NOMO-1 treated with DMSO at 0.1 percent for 48 hours (cell line): ENCODE measurements around the gene SH3BGRL.

Experiments
- DNase-seq: peaks from one replicate; lab custom pipeline; 2025; ENCODE audit not compliant: unreplicated experiment; lab: John Stamatoyannopoulos, UW

Gene SH3BGRL

DNA sequence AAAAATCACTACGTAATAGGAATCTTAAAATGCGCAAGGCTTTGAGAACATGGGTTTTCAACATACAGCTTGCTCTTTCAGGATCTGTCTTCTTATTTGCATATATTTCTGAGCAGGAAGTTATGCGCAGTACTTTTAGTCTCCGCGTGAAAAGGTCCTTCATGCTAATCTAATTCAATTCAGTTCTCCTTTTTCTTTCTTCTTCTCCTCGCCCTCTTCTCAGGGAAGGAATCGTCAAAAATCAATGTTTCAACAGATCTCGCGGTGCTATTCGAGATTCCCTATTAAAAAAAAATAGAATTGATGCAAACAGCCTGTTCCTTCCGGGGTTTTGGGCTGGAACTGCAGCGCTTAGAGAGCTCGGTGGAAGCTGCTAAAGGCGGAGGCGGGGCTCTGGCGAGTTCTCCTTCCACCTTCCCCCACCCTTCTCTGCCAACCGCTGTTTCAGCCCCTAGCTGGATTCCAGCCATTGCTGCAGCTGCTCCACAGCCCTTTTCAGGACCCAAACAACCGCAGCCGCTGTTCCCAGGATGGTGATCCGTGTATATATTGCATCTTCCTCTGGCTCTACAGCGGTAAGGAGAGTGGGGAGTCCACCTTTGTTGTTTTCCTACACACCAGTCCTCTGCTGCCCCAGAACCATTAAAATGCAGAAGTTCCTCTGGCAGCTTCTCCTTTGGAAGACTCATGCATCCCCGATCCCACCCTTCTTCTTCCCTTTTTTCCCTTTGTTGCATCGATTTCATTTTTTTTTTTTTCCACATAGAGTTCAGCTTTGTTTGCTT is at the start of gene SH3BGRL, which contains the start of gene HMGN5:
SH3BGRL (plus strand) TSS at position 432 of the 785 bp plus-strand sequence; CDS start at position 531, 99 bp downstream.
HMGN5 (minus strand) TSS at position 243 of the 785 bp plus-strand sequence. CDS start 80,364 bp downstream, outside the sequence.
- DNase-seq, result peak; percentile 91

DNA sequence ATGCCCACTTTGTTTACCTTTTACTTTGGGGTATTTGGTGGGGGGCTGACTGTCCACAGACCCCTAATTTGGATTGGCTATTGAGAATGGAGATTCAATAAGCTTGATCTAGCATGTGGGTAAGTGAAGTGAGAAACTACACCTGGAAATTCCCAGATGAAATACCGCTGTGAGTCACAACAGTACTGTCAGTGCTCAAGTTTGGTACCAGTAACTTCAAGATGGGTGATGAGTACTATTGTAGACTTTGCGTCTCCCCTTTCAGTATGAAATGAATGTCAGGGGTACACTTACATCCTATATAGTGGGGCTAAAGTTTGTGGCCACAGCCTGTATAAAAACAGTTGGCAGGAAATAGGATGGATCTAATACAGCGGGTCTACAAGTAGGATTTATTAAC is 33.5 kb upstream of the SH3BGRL start:
- no peak for DNase-seq

DNA sequence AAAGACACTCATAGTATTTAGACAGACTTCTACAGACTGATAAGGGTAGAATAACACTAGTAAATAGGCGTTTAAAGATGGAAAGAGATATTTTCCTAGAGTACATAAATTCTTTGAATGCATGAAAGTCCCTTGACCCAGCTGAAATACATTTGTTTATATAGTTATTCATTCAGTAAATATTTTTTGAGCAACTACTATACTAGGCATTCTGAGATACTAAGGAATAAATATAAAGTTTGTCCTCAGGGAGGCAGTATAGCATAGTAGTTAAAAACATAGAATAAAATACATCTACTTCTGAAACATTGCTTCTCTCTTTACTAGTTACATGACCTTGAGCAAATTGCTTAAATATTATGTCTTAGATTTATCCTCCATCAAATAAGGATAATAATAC is 27.6 kb upstream of the SH3BGRL start:
- DNase-seq, result peak; percentile 26

DNA sequence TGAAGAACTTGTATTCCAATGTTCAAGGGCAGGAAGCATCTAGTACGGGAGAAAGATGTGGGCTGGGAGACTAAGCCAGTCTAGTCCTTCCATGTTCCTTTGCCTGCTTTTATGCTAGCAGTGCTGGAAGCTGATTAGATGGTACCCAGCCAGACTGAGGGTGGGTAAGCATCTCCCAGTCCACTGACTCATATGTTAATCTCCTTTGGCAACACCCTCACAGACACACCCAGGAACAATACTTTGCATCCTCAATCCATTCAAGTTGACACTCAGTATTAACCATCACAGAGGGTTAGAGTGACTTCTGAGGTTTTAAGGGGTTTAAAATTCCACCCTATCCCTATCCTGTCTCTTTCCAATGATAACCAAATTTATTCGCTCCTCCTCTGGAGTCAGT is 6.6 kb upstream of the SH3BGRL start:
- no peak for DNase-seq

DNA sequence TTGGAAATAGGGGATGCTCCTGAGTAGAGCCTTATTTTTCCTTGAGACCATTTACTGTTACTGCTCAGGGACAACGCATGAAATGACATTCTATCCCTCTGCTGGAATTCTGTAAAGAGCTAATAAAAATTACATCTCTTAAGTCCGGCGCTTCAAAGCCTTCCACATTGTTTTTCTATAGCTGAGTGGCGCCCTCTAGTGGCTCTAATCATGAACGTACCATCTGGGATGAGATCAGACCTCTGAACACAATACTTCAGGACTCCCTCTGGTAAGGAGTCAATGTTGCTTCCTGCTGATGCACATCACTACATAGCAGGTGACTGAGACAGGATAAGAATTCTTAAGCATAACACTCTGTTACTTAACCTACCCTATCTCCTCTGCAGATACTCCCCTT is 6.2 kb upstream of the SH3BGRL start:
- peak; percentile 15 for DNase-seq

DNA sequence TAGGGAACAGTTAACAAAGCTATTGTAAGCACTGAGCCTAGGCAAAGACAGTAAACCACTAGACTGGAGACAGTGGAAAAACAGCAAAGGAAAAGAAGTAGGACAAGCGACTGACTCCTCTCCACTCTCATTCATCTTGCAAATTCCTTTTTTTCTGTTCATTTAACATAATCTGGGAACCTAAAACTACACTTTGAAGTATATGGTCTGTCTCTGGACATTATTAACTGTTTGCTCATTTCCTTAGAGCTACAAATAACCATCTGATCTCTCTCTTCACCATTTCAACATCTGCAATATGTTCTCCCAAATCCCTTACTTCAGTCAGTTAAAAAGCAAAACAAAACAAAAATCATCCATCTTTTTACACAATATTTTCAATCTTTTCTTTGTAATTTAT is 831 bp upstream of the SH3BGRL start:
- no peak for DNase-seq

DNA sequence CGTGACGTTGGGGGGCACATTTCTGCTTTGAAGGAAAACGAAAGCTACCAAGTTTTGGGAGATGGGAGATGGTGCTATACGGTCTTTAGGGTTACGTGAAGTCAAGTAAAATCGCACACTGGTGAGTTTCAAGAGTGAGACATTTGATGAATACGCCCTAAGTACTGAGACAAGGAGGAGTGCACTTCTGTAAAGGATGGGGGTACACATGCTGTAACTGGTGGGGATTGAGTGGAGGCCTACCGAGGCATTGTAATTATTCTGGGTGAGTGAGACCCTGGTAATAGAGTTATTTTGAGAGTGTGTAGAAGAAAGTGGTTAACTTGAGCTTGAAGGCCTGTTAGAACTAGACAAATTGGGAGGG is 536 bp downstream of the SH3BGRL start:
- DNase-seq, result no peak

DNA sequence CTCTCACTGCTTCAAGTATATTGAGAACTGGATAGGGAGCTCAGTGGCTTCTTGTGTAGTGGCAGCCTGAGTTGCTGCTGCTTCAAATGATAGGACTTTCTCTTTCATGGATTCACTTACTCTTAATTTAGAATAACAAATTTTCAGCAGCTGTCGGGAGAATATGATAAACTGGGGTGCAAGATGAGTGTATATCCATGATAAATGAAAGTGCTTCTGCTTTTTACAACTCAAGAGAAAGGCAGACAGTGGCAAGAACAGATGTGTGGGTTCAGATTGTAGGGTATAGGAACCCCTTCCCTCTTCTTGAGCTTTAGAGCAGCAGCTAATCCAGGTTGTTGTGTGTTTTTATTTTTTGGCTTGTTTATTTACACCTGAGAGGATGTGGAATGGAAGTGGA is 1.0 kb downstream of the SH3BGRL start:
- DNase-seq, result no peak

DNA sequence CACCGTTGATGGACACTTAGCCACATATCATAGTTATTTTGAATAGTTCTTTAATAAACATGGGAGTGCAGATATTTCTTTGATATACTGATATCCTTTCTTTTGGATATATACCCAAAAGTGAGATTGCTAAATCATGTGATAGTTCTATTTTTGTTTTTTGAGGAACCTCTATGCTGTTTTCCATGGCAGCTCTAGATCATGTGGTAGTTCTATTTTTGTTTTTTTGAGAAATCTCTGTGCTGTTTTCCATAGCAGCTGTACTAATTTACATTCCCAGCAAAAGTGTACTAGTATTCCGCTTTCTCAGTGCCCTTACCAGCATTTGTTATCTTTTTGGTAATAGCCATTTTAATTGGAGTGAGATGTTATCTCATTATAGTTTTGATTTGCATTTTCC is 3.6 kb downstream of the SH3BGRL start:
- no peak for DNase-seq

DNA sequence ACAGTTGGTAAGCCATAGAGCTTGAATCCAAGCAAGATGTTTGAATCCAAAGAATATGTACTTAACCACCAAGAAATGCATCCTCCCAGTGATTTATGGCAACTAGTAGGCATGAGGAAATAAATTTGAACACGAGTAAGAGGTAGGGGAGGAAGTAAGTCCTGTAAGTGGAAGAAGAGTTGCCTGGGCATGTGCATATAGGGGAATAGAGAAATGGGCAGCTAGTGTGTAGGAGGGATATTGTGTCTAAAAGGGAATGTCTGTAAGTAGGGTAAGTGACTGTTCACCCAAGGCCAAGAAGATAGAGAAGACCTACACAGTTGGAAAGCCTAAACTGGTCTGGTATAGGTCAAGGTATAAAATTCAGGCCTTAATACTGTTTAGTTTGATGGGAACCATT is 4.6 kb downstream of the SH3BGRL start:
- no peak for DNase-seq

DNA sequence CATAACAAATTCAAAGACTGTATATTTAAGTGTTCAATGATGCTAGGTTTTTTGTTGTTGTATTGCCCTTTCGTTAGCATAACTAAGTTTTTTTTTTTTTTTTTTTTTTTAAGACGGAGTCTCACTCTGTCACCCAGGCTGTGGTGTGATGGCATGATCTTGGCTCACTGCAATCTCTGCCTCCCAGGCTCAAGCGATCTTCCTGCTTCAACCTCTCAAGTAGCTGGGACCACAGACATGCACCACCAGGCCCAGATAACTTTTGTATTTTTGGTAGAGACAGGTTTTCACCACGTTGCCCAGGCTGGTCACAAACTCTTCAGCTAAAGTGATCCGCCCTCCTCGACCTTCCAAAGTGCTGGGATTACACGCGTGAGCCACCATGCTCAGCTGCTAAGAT is 7.0 kb downstream of the SH3BGRL start:
- no peak for DNase-seq

DNA sequence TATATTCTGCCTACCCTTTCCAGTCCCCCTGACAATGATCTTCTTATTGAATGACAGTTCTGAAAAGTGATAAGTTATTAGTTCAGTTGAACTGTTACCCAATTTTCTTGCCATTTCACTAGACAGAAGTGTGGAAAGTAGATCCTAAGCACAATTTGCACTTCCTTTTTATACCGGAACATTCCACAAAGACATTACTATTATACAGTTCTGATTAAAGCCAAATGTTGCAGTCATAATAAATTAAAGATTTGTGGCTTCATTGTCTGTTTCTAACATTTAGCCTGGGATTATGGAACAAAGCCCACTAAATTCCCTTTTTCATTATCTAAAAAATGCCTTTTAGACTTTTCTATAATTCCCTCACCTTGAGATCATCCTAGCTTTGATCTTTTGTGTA is 13.8 kb downstream of the SH3BGRL start:
- DNase-seq, result no peak

DNA sequence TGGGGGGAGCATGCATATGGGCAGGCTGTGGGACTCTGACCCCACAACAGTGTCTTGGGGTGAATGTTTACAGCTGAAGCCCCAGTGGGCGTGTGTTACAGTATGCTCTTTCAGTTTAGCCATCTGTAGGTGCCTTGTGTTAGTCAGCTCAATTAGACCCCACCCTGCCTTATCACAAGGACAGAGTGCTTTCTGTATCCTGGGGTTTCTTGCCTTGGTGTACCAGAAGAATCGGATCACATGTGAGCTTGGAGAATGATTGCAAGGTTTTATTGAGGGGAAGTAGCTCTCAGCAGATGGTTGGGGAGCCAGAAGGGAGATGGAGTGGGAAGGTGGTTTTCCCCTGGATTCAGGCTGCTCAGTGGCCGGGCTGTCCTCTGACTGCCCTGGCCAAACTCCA is 27.3 kb downstream of the SH3BGRL start:
- DNase-seq, result no peak

DNA sequence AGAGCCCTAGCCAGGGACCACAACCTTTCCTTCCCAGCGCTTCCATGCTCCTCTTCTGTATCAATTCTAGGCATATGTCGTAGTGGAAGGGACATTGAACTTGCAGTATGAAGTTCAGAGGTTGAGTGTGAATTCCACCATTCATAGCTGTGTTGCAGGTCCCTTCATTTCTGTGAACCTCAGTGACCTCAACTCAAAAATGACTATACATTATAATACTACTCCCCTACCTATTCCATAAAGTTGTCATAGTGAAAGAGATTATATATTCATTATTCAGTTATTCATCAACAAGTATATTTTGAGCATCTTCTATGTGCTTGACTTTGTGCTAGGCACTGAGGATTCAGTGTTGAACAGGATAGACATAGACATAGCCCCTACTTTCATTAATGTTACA is 28.0 kb downstream of the SH3BGRL start:
- no peak for DNase-seq

DNA sequence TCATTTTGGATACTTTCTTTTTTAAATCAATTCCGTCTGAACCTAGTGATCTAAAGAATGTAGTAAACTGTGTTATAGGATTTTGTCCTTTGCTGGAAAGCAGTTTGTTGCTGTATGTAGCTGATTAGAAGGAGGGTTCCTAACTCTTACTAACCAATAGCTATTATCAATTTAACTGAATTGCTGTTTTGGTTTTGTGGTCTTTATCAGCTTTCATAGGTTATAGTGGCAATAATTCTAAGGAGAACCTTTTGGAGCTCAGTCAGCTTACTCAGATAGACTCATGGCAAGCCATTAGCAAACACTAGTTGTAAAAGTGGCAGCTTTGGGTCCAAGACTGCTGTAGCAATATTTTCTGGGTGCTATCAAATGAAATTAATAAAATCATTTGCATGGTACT is 29.6 kb downstream of the SH3BGRL start:
- DNase-seq, result no peak

DNA sequence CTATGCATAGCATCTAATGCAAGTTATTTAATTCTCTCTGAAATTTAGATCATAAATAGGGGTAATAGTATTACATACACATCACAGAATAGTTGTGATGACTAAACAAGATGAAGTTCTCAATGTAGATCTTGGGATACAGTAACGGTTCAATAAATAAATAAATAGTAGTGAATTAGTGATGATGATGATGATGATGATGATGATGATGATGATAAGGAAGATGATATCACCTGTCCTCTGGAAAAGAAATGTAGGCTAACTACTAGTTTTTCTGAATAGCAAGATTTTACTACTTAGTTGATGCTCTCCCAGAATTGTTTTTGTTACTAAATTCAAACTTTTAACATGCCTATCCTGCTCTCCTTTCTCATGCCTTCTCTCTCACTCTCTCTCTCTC is 30.3 kb downstream of the SH3BGRL start:
- DNase-seq, result no peak

DNA sequence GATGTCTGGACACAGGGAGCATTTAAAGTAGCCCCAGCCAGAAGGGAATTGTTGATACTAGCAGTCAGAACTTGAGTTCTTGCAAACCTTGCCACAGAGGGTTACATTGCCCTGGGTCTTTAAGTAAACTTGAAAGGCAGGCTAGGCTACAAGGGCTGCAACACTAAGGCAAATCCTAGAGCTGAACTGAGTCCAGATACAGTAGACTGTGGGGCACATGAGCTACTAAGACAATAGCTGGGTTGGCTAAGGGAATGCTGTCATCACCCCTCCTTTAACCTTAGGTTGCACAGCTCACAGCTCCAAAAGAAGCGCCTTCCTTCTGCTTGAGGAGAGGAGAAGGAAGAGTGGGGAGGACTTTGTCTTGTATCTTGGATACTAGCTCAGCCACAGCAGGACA is 35.6 kb downstream of the SH3BGRL start:
- DNase-seq, result no peak

DNA sequence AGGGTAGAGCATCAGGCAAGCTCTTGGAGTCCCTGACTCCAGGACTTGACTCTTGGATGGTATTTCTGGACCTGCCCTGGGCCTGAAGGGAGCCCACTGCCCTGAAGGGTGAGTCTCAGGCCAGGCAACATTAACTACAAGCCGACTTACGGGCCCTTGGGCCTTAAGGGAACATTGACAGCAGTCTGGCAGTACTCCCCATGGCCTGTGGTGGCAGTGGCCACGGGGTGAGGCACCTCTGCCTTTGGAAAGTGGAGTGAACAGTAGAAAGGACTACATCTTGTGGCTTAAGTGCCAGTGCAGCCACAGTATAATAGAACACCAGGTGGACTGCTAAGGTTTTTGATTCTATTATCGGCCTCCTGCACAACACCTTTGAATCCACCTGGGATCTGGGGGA is 36.3 kb downstream of the SH3BGRL start:
- no peak for DNase-seq

DNA sequence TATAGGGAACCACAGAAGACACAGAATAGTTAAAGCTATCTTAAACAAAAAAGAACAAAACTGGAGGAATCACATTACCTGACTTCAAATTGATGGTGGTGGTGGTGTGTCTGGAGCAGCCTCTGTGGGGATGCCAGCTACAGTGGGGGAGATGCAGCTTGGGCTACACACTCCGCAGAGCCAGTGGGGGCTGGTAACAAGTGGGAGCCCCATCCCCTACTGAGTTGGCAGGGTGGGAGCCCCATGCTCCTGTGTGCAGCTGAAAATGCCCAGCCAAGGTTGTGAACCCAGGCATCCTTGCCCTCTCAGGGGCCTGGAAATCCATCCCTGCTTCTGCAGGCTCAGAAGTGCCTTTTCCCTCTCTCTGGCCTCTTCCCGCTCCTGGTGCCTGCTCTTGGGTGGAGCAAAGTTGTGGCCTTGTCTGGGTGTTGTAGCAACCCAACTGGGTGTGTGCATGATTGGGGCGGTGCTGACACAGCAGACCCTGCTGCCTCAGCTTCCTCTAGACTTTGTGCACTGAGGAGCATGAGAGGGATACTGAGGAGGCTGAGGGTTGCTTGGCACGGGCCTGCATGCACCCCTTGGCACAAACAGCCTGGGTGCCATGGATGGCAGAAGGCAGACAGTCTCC is 38.9 kb downstream of the SH3BGRL start:
- DNase-seq, result no peak

DNA sequence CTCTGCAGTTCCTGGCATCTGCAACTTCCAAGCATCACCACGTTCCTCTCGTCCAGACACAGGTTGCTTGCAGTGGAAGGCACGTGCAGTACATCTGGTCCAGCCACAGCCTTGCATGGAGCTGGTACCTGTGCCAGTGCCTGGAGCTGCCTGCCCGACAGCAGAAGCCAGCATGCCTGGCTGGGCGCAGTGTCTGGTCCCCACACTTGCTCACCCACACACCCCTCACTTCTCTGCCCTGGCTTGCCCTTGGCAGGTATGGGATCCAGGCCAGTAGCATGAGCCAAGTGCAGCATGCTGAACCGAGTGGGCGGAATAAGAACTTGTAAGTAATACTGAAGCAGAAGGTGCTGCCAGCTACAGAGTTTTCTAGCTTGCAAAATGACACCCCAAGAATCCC is 39.9 kb downstream of the SH3BGRL start:
- no peak for DNase-seq

DNA sequence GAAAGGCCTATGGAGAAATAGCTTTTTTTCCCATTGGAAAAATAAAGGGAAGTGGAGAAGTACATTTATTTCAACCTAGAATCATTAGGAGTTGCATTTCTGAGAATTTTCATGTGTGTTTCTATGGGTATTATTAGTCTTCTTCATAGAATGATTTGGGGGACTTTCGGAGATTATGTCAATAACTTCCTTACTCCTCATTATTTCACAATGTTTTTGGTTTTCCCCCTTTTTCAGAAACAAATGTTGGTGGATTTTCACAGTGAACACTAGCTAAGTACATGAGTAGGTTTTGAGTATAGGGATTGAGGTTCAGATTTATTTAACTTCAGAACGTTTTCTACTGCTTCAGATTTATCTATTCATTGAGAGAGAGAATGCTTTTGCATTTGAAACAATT is 54.0 kb downstream of the SH3BGRL start:
- DNase-seq, result no peak

DNA sequence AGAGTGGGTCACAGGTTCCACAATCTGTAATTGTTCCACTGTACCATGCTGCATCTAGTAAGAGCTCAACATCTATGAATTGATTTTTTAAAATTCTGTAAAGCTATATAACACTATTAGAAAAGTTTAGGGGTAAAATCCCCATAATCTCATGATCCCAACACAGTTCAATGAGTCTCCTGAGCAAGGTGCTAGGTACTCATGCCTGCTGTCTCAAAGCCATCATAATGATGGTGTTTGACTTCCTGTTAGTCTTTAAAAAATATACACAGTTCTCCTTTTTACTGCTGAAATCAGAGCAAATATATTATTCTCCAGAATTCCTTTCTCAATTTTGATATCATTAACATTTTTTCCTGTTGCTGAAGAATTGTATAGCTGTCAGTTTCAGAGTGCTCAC is 55.9 kb downstream of the SH3BGRL start:
- DNase-seq, result no peak
